Endodermal cell (in vitro differentiated cells): ENCODE results near the gene HPGD. TPM values are rescaled to one million over a fixed set of nuclear protein-coding genes. Genes with fewer than 3 reads are reported as not detected.

Experiments used
- DNase-seq: peaks from one replicate; pipeline ENCODE4 v3.0.0-alpha.2; 2017
- H3K27ac ChIP-seq: 2 replicates; pipeline ENCODE4 v1.5.1; 2013; ENCODE audit warnings: mild to moderate bottlenecking, low read depth, low read length, moderate library complexity
- H3K27me3 ChIP-seq: 2 replicates; pipeline ENCODE4 v1.6.1; 2013; ENCODE audit warnings: mild to moderate bottlenecking, low read length, moderate library complexity; ENCODE audit not compliant: insufficient read depth, control insufficient read depth, poor library complexity, severe bottlenecking
- H3K36me3 ChIP-seq: 2 replicates; pipeline ENCODE4 v1.7.0; 2013; ENCODE audit warnings: mild to moderate bottlenecking, low read length, moderate library complexity; ENCODE audit not compliant: control insufficient read depth, insufficient read depth
- H3K4me1 ChIP-seq: one replicate; pipeline ENCODE4 v1.7.0; 2013; ENCODE audit warnings: low read length; ENCODE audit not compliant: control insufficient read depth, insufficient read depth
- H3K4me3 ChIP-seq: 2 replicates; pipeline ENCODE4 v1.5.1; 2013; ENCODE audit warnings: mild to moderate bottlenecking, low read length, moderate library complexity
- H3K9ac ChIP-seq: 2 replicates; pipeline ENCODE4 v1.6.1; 2013; ENCODE audit warnings: mild to moderate bottlenecking, low read length, moderate library complexity; ENCODE audit not compliant: poor library complexity, severe bottlenecking; ENCODE audit errors: extremely low read depth
- H3K9me3 ChIP-seq: 2 replicates; pipeline ENCODE4 v1.6.1; 2013; ENCODE audit warnings: mild to moderate bottlenecking, low read length, moderate library complexity; ENCODE audit not compliant: control insufficient read depth
- H3K27ac Mint-ChIP-seq: 2 replicates; pipeline ENCODE4 v1.8.0; 2020; ENCODE audit warnings: mixed read lengths
- H3K27me3 Mint-ChIP-seq: 2 replicates; pipeline ENCODE4 v1.8.0; 2021; ENCODE audit warnings: mild to moderate bottlenecking, mixed read lengths; ENCODE audit not compliant: insufficient read depth
- H3K36me3 Mint-ChIP-seq: 2 replicates; pipeline ENCODE4 v1.8.0; 2020; ENCODE audit warnings: low read depth, mixed read lengths
- H3K4me1 Mint-ChIP-seq: 2 replicates; pipeline ENCODE4 v1.8.0; 2020; ENCODE audit warnings: mixed read lengths
- H3K4me3 Mint-ChIP-seq: 2 replicates; pipeline ENCODE4 v1.8.0; 2020; ENCODE audit warnings: mild to moderate bottlenecking, moderate library complexity, mixed read lengths
- H3K9me3 Mint-ChIP-seq: 2 replicates; pipeline ENCODE4 v1.8.0; 2020; ENCODE audit warnings: mild to moderate bottlenecking, mixed read lengths
- WGBS, 2 experiments: methylation state at CpG; one replicate each; pipeline versions ENCODE4 v1.1.5 to v1.1.7; 2013; ENCODE audit warnings: missing lambda C conversion rate in 2 of 2, mixed read lengths in 1 of 2; ENCODE audit not compliant: insufficient coverage in 1 of 2, insufficient read length in 1 of 2; 5-methylcytosine and 5-hydroxymethylcytosine counted together
- total RNA-seq, 2 donors: library from RNA; stranded (reverse); fragmentation: NEBNext Ultra II Directional in 1 of 2; extraction: Animal tissue kit (Norgen Biotek cat#: 25700) in 1 of 2; gene quantifications; 2 replicates in 1 of 2; 3 replicates in 1 of 2; pipeline ENCODE4 v1.2.1, GENCODE V29; 2021
- TF ChIP-seq, protein P1 (sequence below): fragments of 200-600 bp; sonication (generic); conservative IDR thresholded peaks from 2 replicates; pipeline ENCODE4 v1.5.0; 2021; ENCODE audit warnings: antibody characterized with exemption, mild to moderate bottlenecking

The HPGD gene
- total RNA-seq, 2 donors from 2014 or later = 1.2 to 27.7 TPM

DNA sequence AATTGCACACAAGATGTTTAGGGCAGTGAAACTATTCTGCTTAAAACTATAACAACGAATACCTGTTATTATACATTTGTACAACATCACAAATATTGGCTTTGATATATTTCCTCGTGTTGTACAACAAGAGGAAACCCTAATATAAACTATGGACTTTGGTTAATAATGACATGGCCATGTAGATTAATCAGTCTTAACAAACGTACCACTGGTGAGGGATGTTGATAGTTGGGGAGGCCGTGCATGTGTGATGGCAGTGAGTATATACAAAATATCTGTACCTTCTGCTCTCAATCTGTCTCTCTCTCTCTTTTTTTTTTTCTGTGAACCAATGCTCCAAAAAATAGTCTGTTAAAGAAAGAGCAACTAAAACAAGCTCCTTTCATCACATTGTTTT, 22.2 kb upstream of the HPGD start:
- Histone ChIP-seq H3K27me3 (no peaks in the 10 kb centered on the region), H3K27ac (no peak overlapping the region), H3K36me3 (no peaks in the 10 kb centered on the region), H3K4me3 (no peak overlapping the region), H3K4me1 (no peaks in the 10 kb centered on the region), H3K9ac (no peak overlapping the region), H3K9me3 (no peaks in the 10 kb centered on the region)
- 91% methylated on average over 4 of the region's 4 CpGs; no CpG with 5 or more reads in 1 of the 2 experiments for WGBS, 2 experiments
- Mint-ChIP-seq H3K27me3 (no peaks in the 10 kb centered on the region), H3K36me3 (peaks cover 8% of the 10 kb centered on the region), H3K4me1 (no peaks in the 10 kb centered on the region), H3K9me3 (peaks cover 28% of the 10 kb centered on the region), H3K4me3 (no peak overlapping the region), H3K27ac (no peak overlapping the region)
- DNase-seq = no peak
- TF ChIP-seq, protein P1, sequence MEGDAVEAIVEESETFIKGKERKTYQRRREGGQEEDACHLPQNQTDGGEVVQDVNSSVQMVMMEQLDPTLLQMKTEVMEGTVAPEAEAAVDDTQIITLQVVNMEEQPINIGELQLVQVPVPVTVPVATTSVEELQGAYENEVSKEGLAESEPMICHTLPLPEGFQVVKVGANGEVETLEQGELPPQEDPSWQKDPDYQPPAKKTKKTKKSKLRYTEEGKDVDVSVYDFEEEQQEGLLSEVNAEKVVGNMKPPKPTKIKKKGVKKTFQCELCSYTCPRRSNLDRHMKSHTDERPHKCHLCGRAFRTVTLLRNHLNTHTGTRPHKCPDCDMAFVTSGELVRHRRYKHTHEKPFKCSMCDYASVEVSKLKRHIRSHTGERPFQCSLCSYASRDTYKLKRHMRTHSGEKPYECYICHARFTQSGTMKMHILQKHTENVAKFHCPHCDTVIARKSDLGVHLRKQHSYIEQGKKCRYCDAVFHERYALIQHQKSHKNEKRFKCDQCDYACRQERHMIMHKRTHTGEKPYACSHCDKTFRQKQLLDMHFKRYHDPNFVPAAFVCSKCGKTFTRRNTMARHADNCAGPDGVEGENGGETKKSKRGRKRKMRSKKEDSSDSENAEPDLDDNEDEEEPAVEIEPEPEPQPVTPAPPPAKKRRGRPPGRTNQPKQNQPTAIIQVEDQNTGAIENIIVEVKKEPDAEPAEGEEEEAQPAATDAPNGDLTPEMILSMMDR = no peak

DNA sequence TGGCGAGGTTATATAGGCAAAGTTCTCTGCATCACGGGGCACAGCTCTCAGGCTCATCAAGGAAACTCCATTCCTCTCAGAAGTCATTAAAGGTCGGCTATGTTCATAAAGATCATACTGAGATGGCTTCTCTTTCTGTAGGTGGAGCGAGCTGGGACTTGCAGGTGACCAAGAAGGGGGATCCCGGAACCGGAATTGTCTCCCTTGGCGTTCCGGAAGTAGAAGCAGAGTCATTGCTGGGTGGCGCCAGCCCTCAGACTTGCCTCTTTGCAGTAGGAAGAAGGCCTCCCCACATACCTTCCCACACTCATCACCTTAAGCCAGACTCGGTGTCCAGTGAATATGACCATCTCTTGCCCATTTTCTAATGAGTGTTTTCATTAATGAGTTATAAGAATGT, 17.9 kb upstream of the HPGD start:
- DNase-seq = no peak
- Histone ChIP-seq H3K9ac (no peak overlapping the region), H3K27ac (no peak overlapping the region), H3K4me1 (no peaks in the 10 kb centered on the region), H3K36me3 (no peaks in the 10 kb centered on the region), H3K27me3 (no peaks in the 10 kb centered on the region), H3K4me3 (no peak overlapping the region), H3K9me3 (no peaks in the 10 kb centered on the region)
- Mint-ChIP-seq H3K27ac (no peak overlapping the region), H3K36me3 (no peaks in the 10 kb centered on the region), H3K4me1 (no peaks in the 10 kb centered on the region), H3K4me3 (no peak overlapping the region), H3K27me3 (no peaks in the 10 kb centered on the region), H3K9me3 (no peaks in the 10 kb centered on the region)
- 95 to 100% methylated on average over 6 to 10 of the region's 10 CpGs for WGBS, 2 experiments
- TF ChIP-seq, protein P1 = no peak

- H3K4me3 Mint-ChIP-seq = no peak overlapping the region
- no peaks in the 10 kb centered on the region for H3K27me3 Mint-ChIP-seq
- TF ChIP-seq, protein P1 = no peak
- no peaks in the 10 kb centered on the region for H3K36me3 Mint-ChIP-seq
- no peak for DNase-seq
- H3K36me3 ChIP-seq = no peaks in the 10 kb centered on the region
- no peak overlapping the region for H3K4me3 ChIP-seq
- H3K4me1 ChIP-seq = no peaks in the 10 kb centered on the region
- H3K9me3 Mint-ChIP-seq = no peaks in the 10 kb centered on the region
- H3K27me3 ChIP-seq = no peaks in the 10 kb centered on the region
- H3K27ac ChIP-seq = no peak overlapping the region
- WGBS, 2 experiments = 50 to 57% methylated on average over 2 to 3 of the region's 3 CpGs
- H3K4me1 Mint-ChIP-seq = no peaks in the 10 kb centered on the region
- no peaks in the 10 kb centered on the region for H3K9me3 ChIP-seq
- no peak overlapping the region for H3K9ac ChIP-seq
- no peak overlapping the region for H3K27ac Mint-ChIP-seq
Measured at GRCh38 chr4:174539571-174539970, 17.3 kb upstream of the HPGD start.
